Astrocyte (in vitro differentiated cells and primary cell): ENCODE measurements around the gene SV2C. TPM values are rescaled to one million over a fixed set of nuclear protein-coding genes. Genes with fewer than 3 reads are reported as not detected.

Source experiments
- DNase-seq: peaks from one replicate; pipeline ENCODE4 v3.0.0-alpha.2; 2010; ENCODE audit warnings: low read depth
- FAIRE-seq: peaks from 2 replicates; lab custom pipeline; 2011; peaks lifted over from hg19 to GRCh38; lab: Jason Lieb, UNC
- H2AFZ ChIP-seq: 2 replicates; pipeline ENCODE4 v1.6.0; 2012; ENCODE audit warnings: low read depth, low read length, inconsistent platforms
- H3K27ac ChIP-seq: 2 replicates; pipeline ENCODE4 v1.5.1; 2011; ENCODE audit warnings: low read depth, low read length, inconsistent platforms
- H3K27me3 ChIP-seq: 2 replicates; pipeline ENCODE4 v1.6.0; 2011; ENCODE audit warnings: low read length, inconsistent platforms; ENCODE audit not compliant: insufficient read depth
- H3K36me3 ChIP-seq: 2 replicates; pipeline ENCODE4 v1.5.1; 2011; ENCODE audit warnings: low read length, inconsistent platforms; ENCODE audit not compliant: insufficient read depth
- H3K4me1 ChIP-seq: 2 replicates; pipeline ENCODE4 v1.5.1; 2011; ENCODE audit warnings: low read length, inconsistent platforms; ENCODE audit not compliant: insufficient read depth
- H3K4me2 ChIP-seq: 2 replicates; pipeline ENCODE4 v1.6.0; 2012; ENCODE audit warnings: low read length, inconsistent platforms
- H3K4me3 ChIP-seq: 2 replicates; pipeline ENCODE4 v1.5.1; 2011; ENCODE audit warnings: low read depth, mild to moderate bottlenecking, low read length, inconsistent platforms; ENCODE audit not compliant: insufficient read depth
- H3K79me2 ChIP-seq: 2 replicates; pipeline ENCODE4 v1.6.0; 2012; ENCODE audit warnings: mild to moderate bottlenecking, low read length, inconsistent platforms; ENCODE audit not compliant: insufficient read depth
- H3K9ac ChIP-seq: 2 replicates; pipeline ENCODE4 v1.6.0; 2012; ENCODE audit warnings: mild to moderate bottlenecking, low read length, inconsistent platforms
- H3K9me3 ChIP-seq: 2 replicates; pipeline ENCODE4 v1.5.1; 2012; ENCODE audit warnings: low read depth, mild to moderate bottlenecking, low read length, inconsistent platforms; ENCODE audit not compliant: insufficient read depth
- H4K20me1 ChIP-seq: 2 replicates; pipeline ENCODE4 v1.6.0; 2012; ENCODE audit warnings: low read length, inconsistent platforms; ENCODE audit not compliant: insufficient read depth
- H3K27ac Mint-ChIP-seq: one replicate; pipeline ENCODE4 v1.8.0; 2021; ENCODE audit warnings: mild to moderate bottlenecking, mixed read lengths; ENCODE audit not compliant: unreplicated experiment
- H3K27me3 Mint-ChIP-seq: one replicate; pipeline ENCODE4 v1.8.0; 2021; ENCODE audit warnings: low read depth, mixed read lengths; ENCODE audit not compliant: unreplicated experiment
- H3K36me3 Mint-ChIP-seq: one replicate; pipeline ENCODE4 v1.8.0; 2021; ENCODE audit warnings: low read depth, mixed read lengths; ENCODE audit not compliant: unreplicated experiment
- H3K4me1 Mint-ChIP-seq: one replicate; pipeline ENCODE4 v1.8.0; 2021; ENCODE audit warnings: low read depth, mixed read lengths; ENCODE audit not compliant: unreplicated experiment
- H3K4me3 Mint-ChIP-seq: one replicate; pipeline ENCODE4 v1.8.0; 2021; ENCODE audit warnings: mild to moderate bottlenecking, moderate library complexity, mixed read lengths; ENCODE audit not compliant: unreplicated experiment
- H3K9me3 Mint-ChIP-seq: one replicate; pipeline ENCODE4 v1.8.0; 2021; ENCODE audit warnings: mild to moderate bottlenecking, mixed read lengths; ENCODE audit not compliant: unreplicated experiment
- EZH2 ChIP-seq: IDR thresholded peaks from 2 replicates; pipeline ENCODE4 v1.6.1; 2012; ENCODE audit warnings: mild to moderate bottlenecking, low read length, inconsistent platforms; ENCODE audit not compliant: insufficient read depth
- total RNA-seq: library from RNA; stranded (reverse); gene quantifications from 2 replicates; pipeline ENCODE4 v1.2.1, GENCODE V29; 2021
- TF ChIP-seq, protein P1 (sequence below): IDR thresholded peaks from 2 replicates; pipeline ENCODE4 v1.5.1; 2011; ENCODE audit warnings: low read depth, mild to moderate bottlenecking, inconsistent platforms, low read length, moderate library complexity; ENCODE audit not compliant: insufficient read depth

SV2C gene
- total RNA-seq, 1 donor from 2014 or later: 0.05 TPM

DNA sequence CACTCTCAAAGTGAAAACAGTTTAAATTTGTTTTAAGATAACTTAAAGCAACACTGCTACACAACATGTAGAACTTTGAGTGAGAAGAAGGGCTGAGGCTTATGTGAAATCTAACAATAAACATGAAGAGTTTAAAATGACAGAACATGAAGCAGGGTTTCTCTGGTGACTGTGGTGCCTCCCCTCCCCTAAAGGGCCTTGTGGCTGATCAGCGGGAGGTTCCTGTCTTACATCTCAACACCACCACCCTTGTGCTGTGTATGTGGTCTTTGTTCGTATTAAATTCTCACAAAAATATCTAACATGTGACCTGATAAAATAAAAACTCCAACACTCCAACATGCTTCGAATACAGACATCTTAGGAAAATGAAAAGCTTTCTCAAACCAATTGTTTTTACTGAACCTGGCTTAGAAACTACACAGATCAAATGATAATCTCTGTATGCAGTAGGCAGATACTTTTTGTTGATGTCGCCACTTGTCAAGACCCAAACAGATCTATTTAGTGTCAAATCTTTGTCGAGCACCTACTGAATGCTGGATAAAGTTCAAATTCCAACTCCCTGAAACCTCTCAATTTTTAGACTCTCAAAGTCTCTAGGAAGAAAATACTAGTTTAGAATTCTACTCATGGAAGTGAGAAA is 310.0 kb downstream of the SV2C start:
- no peak overlapping the region for H3K4me3 ChIP-seq
- Mint-ChIP-seq H3K9me3 (no peaks in the 10 kb centered on the region), H3K4me1 (peaks cover 10% of the 10 kb centered on the region), H3K27me3 (no peaks in the 10 kb centered on the region), H3K36me3 (no peaks in the 10 kb centered on the region), H3K27ac (no peak overlapping the region), H3K4me3 (no peak overlapping the region)
- DNase-seq (no peak), FAIRE-seq (no peak)
- no peak overlapping the region for H3K27ac ChIP-seq
- H3K79me2 ChIP-seq: no peaks in the 10 kb centered on the region
- no peaks in the 10 kb centered on the region for H4K20me1 ChIP-seq
- no peak for TF ChIP-seq EZH2
- TF ChIP-seq, protein P1, sequence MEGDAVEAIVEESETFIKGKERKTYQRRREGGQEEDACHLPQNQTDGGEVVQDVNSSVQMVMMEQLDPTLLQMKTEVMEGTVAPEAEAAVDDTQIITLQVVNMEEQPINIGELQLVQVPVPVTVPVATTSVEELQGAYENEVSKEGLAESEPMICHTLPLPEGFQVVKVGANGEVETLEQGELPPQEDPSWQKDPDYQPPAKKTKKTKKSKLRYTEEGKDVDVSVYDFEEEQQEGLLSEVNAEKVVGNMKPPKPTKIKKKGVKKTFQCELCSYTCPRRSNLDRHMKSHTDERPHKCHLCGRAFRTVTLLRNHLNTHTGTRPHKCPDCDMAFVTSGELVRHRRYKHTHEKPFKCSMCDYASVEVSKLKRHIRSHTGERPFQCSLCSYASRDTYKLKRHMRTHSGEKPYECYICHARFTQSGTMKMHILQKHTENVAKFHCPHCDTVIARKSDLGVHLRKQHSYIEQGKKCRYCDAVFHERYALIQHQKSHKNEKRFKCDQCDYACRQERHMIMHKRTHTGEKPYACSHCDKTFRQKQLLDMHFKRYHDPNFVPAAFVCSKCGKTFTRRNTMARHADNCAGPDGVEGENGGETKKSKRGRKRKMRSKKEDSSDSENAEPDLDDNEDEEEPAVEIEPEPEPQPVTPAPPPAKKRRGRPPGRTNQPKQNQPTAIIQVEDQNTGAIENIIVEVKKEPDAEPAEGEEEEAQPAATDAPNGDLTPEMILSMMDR: no peak
- H3K9ac ChIP-seq: no peak overlapping the region
- H2AFZ ChIP-seq: no peak overlapping the region
- no peaks in the 10 kb centered on the region for H3K4me1 ChIP-seq
- no peaks in the 10 kb centered on the region for H3K27me3 ChIP-seq
- H3K9me3 ChIP-seq: no peaks in the 10 kb centered on the region
- H3K4me2 ChIP-seq: no peak overlapping the region
- H3K36me3 ChIP-seq: no peaks in the 10 kb centered on the region

DNA sequence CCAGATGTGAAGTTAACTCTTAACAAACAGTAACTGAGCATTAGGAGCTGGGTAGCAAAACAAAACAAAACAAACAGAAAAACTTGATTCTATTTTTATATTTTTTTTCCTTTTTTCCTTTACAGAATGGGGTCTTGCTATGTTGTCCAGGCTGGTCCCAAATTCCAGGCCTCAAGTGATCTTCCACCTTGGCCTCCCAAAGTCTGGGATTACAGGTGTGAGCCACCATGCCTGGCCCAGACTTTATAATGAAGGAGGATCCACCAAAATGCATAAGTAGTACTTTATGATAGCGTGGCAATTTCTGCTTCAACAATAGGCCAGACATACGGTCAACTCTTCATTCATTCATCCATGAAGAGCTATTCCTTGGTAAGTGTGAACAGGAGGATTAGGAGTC is 314.0 kb downstream of the SV2C start:
- FAIRE-seq (no peak), DNase-seq (no peak)
- Histone ChIP-seq H3K9ac (no peak overlapping the region), H3K4me3 (no peak overlapping the region), H3K27me3 (peaks cover 19% of the 10 kb centered on the region), H3K4me2 (no peak overlapping the region), H3K27ac (no peak overlapping the region), H3K36me3 (no peaks in the 10 kb centered on the region), H4K20me1 (no peaks in the 10 kb centered on the region), H3K9me3 (no peaks in the 10 kb centered on the region), H3K79me2 (no peaks in the 10 kb centered on the region), H2AFZ (no peak overlapping the region), H3K4me1 (peaks cover under 1% of the 10 kb centered on the region)
- no peaks in the 10 kb centered on the region for H3K9me3 Mint-ChIP-seq
- no peak overlapping the region for H3K4me3 Mint-ChIP-seq
- H3K4me1 Mint-ChIP-seq: peaks cover 7% of the 10 kb centered on the region
- H3K27ac Mint-ChIP-seq: no peak overlapping the region
- H3K27me3 Mint-ChIP-seq: peaks cover 2% of the 10 kb centered on the region
- H3K36me3 Mint-ChIP-seq: no peaks in the 10 kb centered on the region
- no peak for TF ChIP-seq EZH2
- TF ChIP-seq, protein P1: no peak

DNA sequence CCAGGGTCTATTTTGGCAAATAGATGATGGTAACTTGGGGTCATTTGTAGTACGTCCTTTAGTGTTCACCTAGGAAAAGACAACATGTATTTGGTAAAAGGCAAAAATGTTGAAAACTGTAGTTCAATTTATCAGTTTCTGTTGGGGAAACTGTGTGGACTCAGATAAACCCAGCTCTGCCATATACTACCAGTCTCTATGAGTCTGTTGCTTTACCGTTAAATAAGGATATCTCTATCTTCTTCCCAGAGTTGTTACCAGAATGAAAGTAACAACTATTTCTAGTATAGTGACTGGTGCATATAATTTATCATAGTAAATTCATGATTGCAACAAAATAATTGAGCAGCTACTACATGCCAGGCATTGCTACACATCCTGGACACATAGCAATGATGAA is 316.1 kb downstream of the SV2C start:
- no peak for FAIRE-seq
- TF ChIP-seq, protein P1: no peak
- TF ChIP-seq EZH2: no peak
- H3K27me3 Mint-ChIP-seq: peaks cover 3% of the 10 kb centered on the region

More for the DNA sequence above, 316.1 kb downstream of the SV2C start:
- Histone ChIP-seq H3K27me3 (peaks cover 22% of the 10 kb centered on the region), H3K79me2 (no peaks in the 10 kb centered on the region), H3K4me1 (peaks cover 2% of the 10 kb centered on the region), H3K9ac (no peak overlapping the region), H3K4me3 (no peak overlapping the region), H4K20me1 (no peaks in the 10 kb centered on the region), H3K27ac (no peak overlapping the region), H2AFZ (no peak overlapping the region), H3K4me2 (no peak overlapping the region), H3K9me3 (no peaks in the 10 kb centered on the region), H3K36me3 (no peaks in the 10 kb centered on the region)
- H3K27ac Mint-ChIP-seq: no peak overlapping the region
- no peak for DNase-seq
- H3K36me3 Mint-ChIP-seq: no peaks in the 10 kb centered on the region
- no peaks in the 10 kb centered on the region for H3K9me3 Mint-ChIP-seq
- no peak overlapping the region for H3K4me3 Mint-ChIP-seq
- H3K4me1 Mint-ChIP-seq: peaks cover 3% of the 10 kb centered on the region
